ENCODE measurements around the gene CECR2. TPM values are rescaled to one million over a fixed set of nuclear protein-coding genes. Genes with fewer than 3 reads are reported as not detected.
A peak's percentile ranks its signal among the peaks of the same experiment; 100 is the strongest.
"Not testable (repeated sequence)": the region's sequence is repeated elsewhere in the genome, so short reads cannot be mapped to it uniquely, and the experiment has no call there.

Gene CECR2
- total RNA-seq, 1 donor from 2014 or later, result 40.5 TPM

- Mint-ChIP-seq H3K27ac (no peak overlapping the region), H3K9me3 (ENCODE audit: low read depth) (no peaks in the 10 kb centered on the region), H3K27me3 (no peaks in the 10 kb centered on the region), H3K36me3 (ENCODE audit: insufficient read depth) (peaks cover 26% of the 10 kb centered on the region), H3K4me3 (ENCODE audit: low read depth) (no peak overlapping the region), H3K4me1 (ENCODE audit: low read depth) (no peaks in the 10 kb centered on the region)
- no peak for DNase-seq (ENCODE audit: low spot score, unreplicated experiment)
- TF ChIP-seq CTCF (IDR thresholded peaks at IDR 0.05; ENCODE audit: unreplicated experiment), result no peak
Observed at GRCh38 chr22:17554814-17555213, 185.6 kb downstream of the CECR2 start.

- H3K4me1 Mint-ChIP-seq (ENCODE audit: low read depth), result peaks cover 5% of the 10 kb centered on the region
- no peak for DNase-seq (ENCODE audit: low spot score, unreplicated experiment)
- no peaks in the 10 kb centered on the region for H3K9me3 Mint-ChIP-seq (ENCODE audit: low read depth)
- H3K4me3 Mint-ChIP-seq (ENCODE audit: low read depth), result no peak overlapping the region
- no peaks in the 10 kb centered on the region for H3K27me3 Mint-ChIP-seq
- H3K27ac Mint-ChIP-seq, result no peak overlapping the region
- peaks cover 21% of the 10 kb centered on the region for H3K36me3 Mint-ChIP-seq (ENCODE audit: insufficient read depth)
- TF ChIP-seq CTCF (IDR thresholded peaks at IDR 0.05; ENCODE audit: unreplicated experiment), result no peak
Observed at GRCh38 chr22:17559188-17559587, 189.9 kb downstream of the CECR2 start.

GRCh38 chr22:17562906-17563870 is 193.9 kb downstream of the CECR2 start, which contains the start of gene SLC25A18:
TSS of gene SLC25A18 (plus strand) at chr22:17563498. CDS start at chr22:17579945, 16,447 bp downstream.
- H3K4me1 Mint-ChIP-seq (ENCODE audit: low read depth), result peaks cover 5% of the 10 kb centered on the region
- no peak within 1 kb of the TSS for H3K4me3 Mint-ChIP-seq (ENCODE audit: low read depth)
- peak within 1 kb of the TSS; percentile 29 for H3K27ac Mint-ChIP-seq
- no peak for DNase-seq (ENCODE audit: low spot score, unreplicated experiment)
- H3K27me3 Mint-ChIP-seq, result no peaks in the 10 kb centered on the region
- no peaks in the 10 kb centered on the region for H3K9me3 Mint-ChIP-seq (ENCODE audit: low read depth)
- no peak for TF ChIP-seq CTCF (IDR thresholded peaks at IDR 0.05; ENCODE audit: unreplicated experiment)
- H3K36me3 Mint-ChIP-seq (ENCODE audit: insufficient read depth), result peaks cover 16% of the 10 kb centered on the region

- no peaks in the 10 kb centered on the region for H3K27me3 Mint-ChIP-seq
- H3K36me3 Mint-ChIP-seq (ENCODE audit: insufficient read depth), result peaks cover 13% of the 10 kb centered on the region
- H3K27ac Mint-ChIP-seq, result no peak overlapping the region
- no peak overlapping the region for H3K4me3 Mint-ChIP-seq (ENCODE audit: low read depth)
- no peak for TF ChIP-seq CTCF (IDR thresholded peaks at IDR 0.05; ENCODE audit: unreplicated experiment)
- H3K4me1 Mint-ChIP-seq (ENCODE audit: low read depth), result peaks cover 6% of the 10 kb centered on the region
- no peaks in the 10 kb centered on the region for H3K9me3 Mint-ChIP-seq (ENCODE audit: low read depth)
- DNase-seq (ENCODE audit: low spot score, unreplicated experiment), result no peak
Observed at GRCh38 chr22:17563936-17564391, 194.7 kb downstream of the CECR2 start.

- H3K4me1 Mint-ChIP-seq (ENCODE audit: low read depth), result peaks cover 25% of the 10 kb centered on the region
- not testable (repeated sequence) for DNase-seq (ENCODE audit: low spot score, unreplicated experiment); H3K36me3 Mint-ChIP-seq (ENCODE audit: insufficient read depth); H3K9me3 Mint-ChIP-seq (ENCODE audit: low read depth); H3K27me3 Mint-ChIP-seq; H3K4me3 Mint-ChIP-seq (ENCODE audit: low read depth)
- peak overlapping the region; percentile 60 for H3K27ac Mint-ChIP-seq
Observed at GRCh38 chr22:17566016-17566687, 196.9 kb downstream of the CECR2 start.

All from progenitor cell of endocrine pancreas (in vitro differentiated cells).